IMR-90 (cell line): ENCODE results near the gene MTX2. TPM values are rescaled to one million over a fixed set of nuclear protein-coding genes. Genes with fewer than 3 reads are reported as not detected.

Source experiments
- ATAC-seq: fragments of 200-7000 bp; cut with Tn5 transposase; 2 replicates; pipeline ENCODE4 v1.9.1; 2020; ENCODE audit warnings: low read depth, mild to moderate bottlenecking, moderate library complexity
- BruUV-seq: library from RNA; stranded (reverse); fragments of 400-500 nt; replicated peaks from 2 replicates; lab custom pipeline; 2021; lab: Mats Ljungman, UMichigan
- CTCF ChIA-PET: fragments of 300-600 bp; formaldehyde crosslinking; extraction: SDS; loops from one replicate; lab custom pipeline; 2021; ENCODE audit warnings: antibody characterized with exemption; lab: Yijun Ruan, JAX
- POLR2A ChIA-PET: fragments of 300-600 bp; sonication (Branson Sonifier 250); formaldehyde crosslinking; loops from one replicate; lab custom pipeline; 2022; ENCODE audit warnings: antibody characterized with exemption; ENCODE audit not compliant: unreplicated experiment; lab: Charles Lee
- DNase-seq: peaks from one replicate; pipeline ENCODE4 v3.0.0; 2013
- H2AFZ ChIP-seq: replicated peaks from 2 replicates; pipeline ENCODE3; 2013; ENCODE audit warnings: low read length, mild to moderate bottlenecking; ENCODE audit not compliant: poor library complexity
- H2AK5ac ChIP-seq: 2 replicates; pipeline ENCODE4 v1.6.1; 2013; ENCODE audit warnings: low read depth, low read length, inconsistent platforms
- H2AK9ac ChIP-seq: replicated peaks from 2 replicates; pipeline ENCODE3; 2013; ENCODE audit warnings: mild to moderate bottlenecking, low read depth, low read length, moderate library complexity; ENCODE audit not compliant: poor library complexity
- H2BK120ac ChIP-seq: 2 replicates; pipeline ENCODE4 v1.6.1; 2013; ENCODE audit warnings: low read depth, low read length, inconsistent platforms
- H2BK15ac ChIP-seq: 3 replicates; pipeline ENCODE4 v1.6.1; 2013; ENCODE audit warnings: low read depth, low read length, inconsistent platforms
- H2BK20ac ChIP-seq: 2 replicates; pipeline ENCODE4 v1.6.1; 2013; ENCODE audit warnings: low read depth, mild to moderate bottlenecking, inconsistent platforms, low read length, moderate library complexity
- H2BK5ac ChIP-seq: 2 replicates; pipeline ENCODE4 v1.6.1; 2013; ENCODE audit warnings: mild to moderate bottlenecking, low read depth, low read length, inconsistent platforms; ENCODE audit not compliant: poor library complexity, severe bottlenecking
- H3K14ac ChIP-seq: replicated peaks from 2 replicates; pipeline ENCODE4 v1.6.1; 2013; ENCODE audit warnings: low read depth, low read length, inconsistent platforms
- H3K18ac ChIP-seq: 2 replicates; pipeline ENCODE4 v1.6.1; 2013; ENCODE audit warnings: low read depth, low read length, control low read depth
- H3K23ac ChIP-seq: 2 replicates; pipeline ENCODE4 v1.6.1; 2013; ENCODE audit warnings: low read depth, low read length, inconsistent platforms
- H3K27ac ChIP-seq: 2 replicates; pipeline ENCODE4 v1.5.1; 2013; ENCODE audit warnings: mild to moderate bottlenecking, control low read depth, low read length; ENCODE audit not compliant: insufficient read depth
- H3K27me3 ChIP-seq: 2 replicates; pipeline ENCODE4 v1.6.1; 2013; ENCODE audit warnings: low read length; ENCODE audit not compliant: control insufficient read depth, insufficient read depth
- H3K36me3 ChIP-seq: 2 replicates; pipeline ENCODE4 v1.6.1; 2013; ENCODE audit warnings: low read length, mixed read lengths; ENCODE audit not compliant: control insufficient read depth, insufficient read depth
- H3K4ac ChIP-seq: 2 replicates; pipeline ENCODE4 v1.6.1; 2013; ENCODE audit warnings: low read depth, low read length, inconsistent platforms
- H3K4me1 ChIP-seq: 2 replicates; pipeline ENCODE4 v1.6.1; 2013; ENCODE audit warnings: low read length, mixed read lengths; ENCODE audit not compliant: control insufficient read depth, insufficient read depth
- H3K4me2 ChIP-seq: 2 replicates; pipeline ENCODE4 v1.6.1; 2013; ENCODE audit warnings: low read depth, mild to moderate bottlenecking, control low read depth, low read length, moderate library complexity
- H3K4me3 ChIP-seq: 2 replicates; pipeline ENCODE4 v1.5.1; 2013; ENCODE audit warnings: low read depth, mild to moderate bottlenecking, control low read depth, low read length, moderate library complexity; ENCODE audit not compliant: insufficient read depth
- H3K56ac ChIP-seq: 2 replicates; pipeline ENCODE4 v1.6.1; 2013; ENCODE audit warnings: low read length, inconsistent platforms; ENCODE audit not compliant: insufficient read depth; ENCODE audit errors: extremely low read depth
- H3K79me1 ChIP-seq, 2 experiments: 2 replicates each; pipeline ENCODE4 v1.6.1; 2013; ENCODE audit warnings: low read length in 2 of 2, inconsistent platforms in 1 of 2, low read depth in 1 of 2
- H3K9ac ChIP-seq: 2 replicates; pipeline ENCODE4 v1.6.1; 2013; ENCODE audit warnings: low read depth, low read length, control low read depth
- H3K9me1 ChIP-seq: 2 replicates; pipeline ENCODE4 v1.6.1; 2013; ENCODE audit warnings: low read length, inconsistent platforms; ENCODE audit not compliant: insufficient read depth
- H3K9me3 ChIP-seq: 2 replicates; pipeline ENCODE4 v1.6.1; 2013; ENCODE audit warnings: low read length; ENCODE audit not compliant: control insufficient read depth, insufficient read depth
- H4K20me1 ChIP-seq: 2 replicates; pipeline ENCODE4 v1.6.1; 2013; ENCODE audit warnings: low read length, inconsistent platforms; ENCODE audit not compliant: insufficient read depth
- H4K5ac ChIP-seq: 2 replicates; pipeline ENCODE4 v1.6.1; 2013; ENCODE audit warnings: mild to moderate bottlenecking, low read depth, low read length, control low read depth
- H4K8ac ChIP-seq, 2 experiments: 2 replicates each; pipeline ENCODE4 v1.6.1; 2013; ENCODE audit warnings: low read depth in 2 of 2, low read length in 2 of 2, control low read depth in 1 of 2, inconsistent platforms in 1 of 2
- H4K91ac ChIP-seq: 2 replicates; pipeline ENCODE4 v1.6.1; 2013; ENCODE audit warnings: low read depth, low read length, inconsistent platforms; ENCODE audit not compliant: insufficient read depth
- BHLHE40 ChIP-seq: fragments of 150-350 bp; IDR thresholded peaks from 2 replicates; pipeline ENCODE4 v1.6.1; 2016; ENCODE audit warnings: mild to moderate bottlenecking, low read depth, low read length
- CEBPB ChIP-seq: IDR thresholded peaks from 2 replicates; pipeline ENCODE4 v1.6.1; 2012; ENCODE audit warnings: low read depth, low read length, improper control_type of control experiment
- CHD1 ChIP-seq: IDR thresholded peaks from 2 replicates; pipeline ENCODE4 v1.6.1; 2012; ENCODE audit warnings: low read depth, low read length, improper control_type of control experiment
- FOS ChIP-seq: fragments of 150-350 bp; IDR thresholded peaks from 2 replicates; pipeline ENCODE4 v1.6.1; 2016; ENCODE audit warnings: low read depth, low read length
- MAFK ChIP-seq: IDR thresholded peaks from 2 replicates; pipeline ENCODE4 v1.6.1; 2012; ENCODE audit warnings: low read depth, low read length, improper control_type of control experiment
- MAZ ChIP-seq: IDR thresholded peaks from 2 replicates; pipeline ENCODE4 v1.6.1; 2012; ENCODE audit warnings: low read depth, mild to moderate bottlenecking, low read length, improper control_type of control experiment, moderate library complexity, borderline replicate concordance
- MXI1 ChIP-seq: IDR thresholded peaks from 2 replicates; pipeline ENCODE4 v1.6.1; 2012; ENCODE audit warnings: low read depth, mild to moderate bottlenecking, low read length, moderate library complexity, borderline replicate concordance
- NFE2L2 ChIP-seq: fragments of 150-350 bp; IDR thresholded peaks from 2 replicates; pipeline ENCODE4 v1.6.1; 2016; ENCODE audit warnings: low read depth, mild to moderate bottlenecking, low read length
- POLR2A ChIP-seq: IDR thresholded peaks from 2 replicates; pipeline ENCODE4 v1.6.1; 2012; ENCODE audit warnings: mild to moderate bottlenecking, low read depth, low read length
- RAD21 ChIP-seq: IDR thresholded peaks from 2 replicates; pipeline ENCODE4 v1.6.1; 2012; ENCODE audit warnings: low read length, improper control_type of control experiment
- RCOR1 ChIP-seq: IDR thresholded peaks from 2 replicates; pipeline ENCODE4 v1.6.1; 2012; ENCODE audit warnings: mild to moderate bottlenecking, low read length, improper control_type of control experiment; ENCODE audit not compliant: insufficient replicate concordance
- RFX5 ChIP-seq: IDR thresholded peaks from 2 replicates; pipeline ENCODE4 v1.8.0; 2012; ENCODE audit warnings: low read depth, mild to moderate bottlenecking, low read length, moderate library complexity
- SMC3 ChIP-seq: fragments of 150-350 bp; IDR thresholded peaks from 2 replicates; pipeline ENCODE4 v1.6.1; 2016; ENCODE audit warnings: low read depth, mild to moderate bottlenecking, antibody characterized with exemption, low read length, moderate library complexity
- WGBS, 2 experiments: methylation state at CpG; one replicate each; pipeline versions ENCODE4 v1.1.5 to v1.1.7; 2013; ENCODE audit warnings: missing lambda C conversion rate in 2 of 2; ENCODE audit not compliant: insufficient read length in 1 of 2; ENCODE audit errors: extremely low coverage in 2 of 2; 5-methylcytosine and 5-hydroxymethylcytosine counted together
- dilution Hi-C: fragments of 300-500 bp; cut with HindIII; formaldehyde crosslinking; loops from one replicate; pipeline ENCODE4 v1.14.3; 2018; ENCODE audit warnings: low sequenced_read_pairs; ENCODE audit not compliant: unreplicated experiment
- in situ Hi-C: fragments of 300-500 bp; cut with MboI; formaldehyde crosslinking; loops from 3 replicates; pipeline ENCODE4 v1.14.3; 2019; ENCODE audit warnings: low sequenced_read_pairs, inconsistent platforms, mixed read lengths
- intact Hi-C: fragments of 100-400 bp; cut with micrococcal nuclease; formaldehyde crosslinking; loops from 2 replicates; pipeline ENCODE4 v1.10.0; 2022
- polyA plus RNA-seq, 3 experiments: library from polyadenylated mRNA; depleted of rRNA; stranded (reverse); fragments of >200 nt; gene quantifications; 2 replicates each; pipeline ENCODE4 v1.2.3, GENCODE V29; 2012; ENCODE audit warnings: low replicate concordance in 1 of 3
- total RNA-seq: library from RNA; depleted of rRNA; stranded (reverse); fragments of >200 nt; gene quantifications from 2 replicates; pipeline ENCODE4 v1.2.3, GENCODE V29; 2012
- TF ChIP-seq, protein P1 (sequence below): fragments of 150-350 bp; IDR thresholded peaks from 2 replicates; pipeline ENCODE4 v1.6.1; 2016; ENCODE audit warnings: low read depth, mild to moderate bottlenecking, low read length, moderate library complexity, borderline replicate concordance
- TF ChIP-seq, protein P2 (sequence below): fragments of 150-350 bp; IDR thresholded peaks from 2 replicates; pipeline ENCODE4 v1.6.1; 2017; ENCODE audit warnings: mild to moderate bottlenecking, antibody characterized with exemption, low read length, low read depth
- TF ChIP-seq, protein P3 (sequence below): conservative IDR thresholded peaks from 2 replicates; pipeline ENCODE4 v1.5.1; 2012; ENCODE audit warnings: mild to moderate bottlenecking, low read depth, low read length, improper control_type of control experiment

The MTX2 gene
- total and polyA plus RNA-seq, 2 of the 4 experiments (the other 2 are of a cell fraction): 24.9 to 37.8 TPM

- no peak overlapping the region for H3K18ac ChIP-seq
- H2AK5ac ChIP-seq: no peak overlapping the region
- H2BK15ac ChIP-seq: no peak overlapping the region
- no peak overlapping the region for H2AFZ ChIP-seq
- no peak for ATAC-seq
- H2BK20ac ChIP-seq: no peak overlapping the region
- in situ Hi-C loops: no loop called here
- H3K56ac ChIP-seq: no peak overlapping the region
- H4K5ac ChIP-seq: no peak overlapping the region
- ChIA-PET CTCF (no interaction called here), POLR2A (no interaction called here)
- H2AK9ac ChIP-seq: no peak overlapping the region
- no peaks in the 10 kb centered on the region for H3K9me1 ChIP-seq
- H4K91ac ChIP-seq: no peak overlapping the region
- no peak overlapping the region for H3K4me3 ChIP-seq
- H3K79me1 ChIP-seq: no peaks in the 10 kb centered on the region
- DNase-seq: no peak
- no peak overlapping the region for H4K8ac ChIP-seq
- H3K27me3 ChIP-seq: peaks cover 3% of the 10 kb centered on the region; the same call in 1 of the 2 replicates
- no peak overlapping the region for H2BK120ac ChIP-seq
- intact Hi-C loops: no loop called here
- dilution Hi-C loops: no loop called here
- H3K14ac ChIP-seq: no peak overlapping the region
- H3K23ac ChIP-seq: no peak overlapping the region
- no peak overlapping the region for H3K4me2 ChIP-seq
- no peaks in the 10 kb centered on the region for H3K9me3 ChIP-seq
- H3K27ac ChIP-seq: no peak overlapping the region
- H3K36me3 ChIP-seq: no peaks in the 10 kb centered on the region
- TF ChIP-seq MAFK (no peak), FOS (no peak), RAD21 (no peak), CEBPB (no peak), POLR2A (no peak), BHLHE40 (no peak), MXI1 (no peak), RFX5 (no peak), SMC3 (no peak), CHD1 (no peak), RCOR1 (no peak), MAZ (no peak), NFE2L2 (no peak)
- TF ChIP-seq, protein P1, sequence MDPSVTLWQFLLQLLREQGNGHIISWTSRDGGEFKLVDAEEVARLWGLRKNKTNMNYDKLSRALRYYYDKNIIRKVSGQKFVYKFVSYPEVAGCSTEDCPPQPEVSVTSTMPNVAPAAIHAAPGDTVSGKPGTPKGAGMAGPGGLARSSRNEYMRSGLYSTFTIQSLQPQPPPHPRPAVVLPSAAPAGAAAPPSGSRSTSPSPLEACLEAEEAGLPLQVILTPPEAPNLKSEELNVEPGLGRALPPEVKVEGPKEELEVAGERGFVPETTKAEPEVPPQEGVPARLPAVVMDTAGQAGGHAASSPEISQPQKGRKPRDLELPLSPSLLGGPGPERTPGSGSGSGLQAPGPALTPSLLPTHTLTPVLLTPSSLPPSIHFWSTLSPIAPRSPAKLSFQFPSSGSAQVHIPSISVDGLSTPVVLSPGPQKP: no peak
- TF ChIP-seq, protein P2, sequence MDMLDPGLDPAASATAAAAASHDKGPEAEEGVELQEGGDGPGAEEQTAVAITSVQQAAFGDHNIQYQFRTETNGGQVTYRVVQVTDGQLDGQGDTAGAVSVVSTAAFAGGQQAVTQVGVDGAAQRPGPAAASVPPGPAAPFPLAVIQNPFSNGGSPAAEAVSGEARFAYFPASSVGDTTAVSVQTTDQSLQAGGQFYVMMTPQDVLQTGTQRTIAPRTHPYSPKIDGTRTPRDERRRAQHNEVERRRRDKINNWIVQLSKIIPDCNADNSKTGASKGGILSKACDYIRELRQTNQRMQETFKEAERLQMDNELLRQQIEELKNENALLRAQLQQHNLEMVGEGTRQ: no peak
- TF ChIP-seq, protein P3, sequence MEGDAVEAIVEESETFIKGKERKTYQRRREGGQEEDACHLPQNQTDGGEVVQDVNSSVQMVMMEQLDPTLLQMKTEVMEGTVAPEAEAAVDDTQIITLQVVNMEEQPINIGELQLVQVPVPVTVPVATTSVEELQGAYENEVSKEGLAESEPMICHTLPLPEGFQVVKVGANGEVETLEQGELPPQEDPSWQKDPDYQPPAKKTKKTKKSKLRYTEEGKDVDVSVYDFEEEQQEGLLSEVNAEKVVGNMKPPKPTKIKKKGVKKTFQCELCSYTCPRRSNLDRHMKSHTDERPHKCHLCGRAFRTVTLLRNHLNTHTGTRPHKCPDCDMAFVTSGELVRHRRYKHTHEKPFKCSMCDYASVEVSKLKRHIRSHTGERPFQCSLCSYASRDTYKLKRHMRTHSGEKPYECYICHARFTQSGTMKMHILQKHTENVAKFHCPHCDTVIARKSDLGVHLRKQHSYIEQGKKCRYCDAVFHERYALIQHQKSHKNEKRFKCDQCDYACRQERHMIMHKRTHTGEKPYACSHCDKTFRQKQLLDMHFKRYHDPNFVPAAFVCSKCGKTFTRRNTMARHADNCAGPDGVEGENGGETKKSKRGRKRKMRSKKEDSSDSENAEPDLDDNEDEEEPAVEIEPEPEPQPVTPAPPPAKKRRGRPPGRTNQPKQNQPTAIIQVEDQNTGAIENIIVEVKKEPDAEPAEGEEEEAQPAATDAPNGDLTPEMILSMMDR: no peak
- no peaks in the 10 kb centered on the region for H3K4me1 ChIP-seq
- BruUV-seq: no TSS peak
- H2BK5ac ChIP-seq: no peak overlapping the region
- no peak overlapping the region for H3K9ac ChIP-seq
- WGBS, 2 experiments: 20% methylated on average over 1 of the region's 4 CpGs; no CpG with 5 or more reads in 1 of the 2 experiments
- H3K4ac ChIP-seq: no peak overlapping the region
- H4K20me1 ChIP-seq: no peaks in the 10 kb centered on the region
Observed at GRCh38 chr2:176239031-176239430, 30.2 kb upstream of the MTX2 start.
